HG02840 (cell line): ENCODE results near the gene SPIRE1.
"Not testable (repeated sequence)": the region's sequence is repeated elsewhere in the genome, so short reads cannot be mapped to it uniquely, and the experiment has no call there.

Experiments
- ATAC-seq: cut with Tn5 transposase; IDR thresholded peaks from one replicate; pipeline ENCODE4 v1.9.1; 2021; ENCODE audit warnings: mild to moderate bottlenecking, moderate library complexity, moderate number of reproducible peaks; ENCODE audit not compliant: unreplicated experiment, low FRiP score

Gene SPIRE1

GRCh38 chr18:12426924-12427323 lies 231.0 kb downstream of the SPIRE1 start:
- no peak for ATAC-seq

- ATAC-seq, result no peak
Measured at GRCh38 chr18:12424252-12424651, 233.7 kb downstream of the SPIRE1 start.

GRCh38 chr18:12423820-12424219 lies 234.1 kb downstream of the SPIRE1 start:
- no peak for ATAC-seq

- ATAC-seq, result no peak
Measured at GRCh38 chr18:12423393-12423792, 234.5 kb downstream of the SPIRE1 start.

- no peak for ATAC-seq
Measured at GRCh38 chr18:12422936-12423335, 235.0 kb downstream of the SPIRE1 start.

GRCh38 chr18:12421732-12422131 lies 236.2 kb downstream of the SPIRE1 start:
- no peak for ATAC-seq

GRCh38 chr18:12420821-12421421 lies 237.0 kb downstream of the SPIRE1 start:
- no peak for ATAC-seq

- ATAC-seq, result no peak
Measured at GRCh38 chr18:12417687-12418086, 240.2 kb downstream of the SPIRE1 start.

GRCh38 chr18:12416098-12416729 lies 241.7 kb downstream of the SPIRE1 start:
- no peak for ATAC-seq

GRCh38 chr18:12411456-12411855 lies 246.5 kb downstream of the SPIRE1 start:
- no peak for ATAC-seq

- not testable (repeated sequence) for ATAC-seq
Measured at GRCh38 chr18:12410747-12411146, 247.2 kb downstream of the SPIRE1 start.

GRCh38 chr18:12410081-12410481 lies 247.8 kb downstream of the SPIRE1 start:
- ATAC-seq, result no peak

GRCh38 chr18:12409469-12409868 lies 248.4 kb downstream of the SPIRE1 start:
- no peak for ATAC-seq

- ATAC-seq, result no peak
Measured at GRCh38 chr18:12408247-12408869, 249.5 kb downstream of the SPIRE1 start.

- ATAC-seq, result no peak
Measured at GRCh38 chr18:12406371-12407111, 251.4 kb downstream of the SPIRE1 start.

- ATAC-seq, result no peak
Measured at GRCh38 chr18:12405066-12405465, 252.8 kb downstream of the SPIRE1 start.

GRCh38 chr18:12403601-12404506 lies 254.1 kb downstream of the SPIRE1 start:
- ATAC-seq, result no peak

GRCh38 chr18:12401881-12402280 lies 256.0 kb downstream of the SPIRE1 start:
- ATAC-seq, result no peak

GRCh38 chr18:12399231-12399630 lies 258.7 kb downstream of the SPIRE1 start:
- ATAC-seq, result no peak

GRCh38 chr18:12398625-12399024 lies 259.3 kb downstream of the SPIRE1 start:
- no peak for ATAC-seq
